Inflammatory macrophage (primary cell): Measurements from ENCODE around the gene WWC2.

Source experiments
- DNase-seq, 2 donors: peaks; one replicate each; pipeline ENCODE4 v3.0.0-alpha.2; 2020 to 2022

WWC2 gene

DNA sequence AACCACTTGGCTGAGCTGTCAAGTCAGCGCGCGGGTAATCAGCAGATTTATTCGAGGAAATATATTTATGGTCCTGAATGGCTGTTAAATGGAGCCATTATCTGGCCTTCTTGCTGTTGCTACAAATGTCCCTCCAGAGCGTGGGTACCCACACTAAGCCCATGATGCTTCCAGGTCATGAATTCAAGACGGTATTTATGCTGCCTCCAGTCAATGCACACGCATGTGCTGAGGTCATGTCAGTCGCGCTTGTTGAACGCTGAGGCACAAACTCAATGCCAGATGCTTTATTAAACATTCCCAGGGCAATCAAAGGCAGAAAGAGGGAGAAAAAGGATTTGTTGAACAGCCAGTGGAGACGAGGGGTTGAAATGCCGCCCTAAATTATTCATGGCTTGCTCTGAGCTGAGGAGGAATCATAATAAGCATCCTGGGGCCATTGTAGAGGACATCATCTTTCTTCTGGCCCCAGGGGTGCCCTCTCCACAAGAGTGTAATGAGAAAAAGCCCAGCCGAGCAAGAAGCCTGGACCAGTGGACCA lies 259.2 kb downstream of the WWC2 start:
- DNase-seq = no peak

- DNase-seq = peak in 1 of 2 donors; percentile 17
Observed at GRCh38 chr4:183360161-183360919, 261.3 kb downstream of the WWC2 start.

DNA sequence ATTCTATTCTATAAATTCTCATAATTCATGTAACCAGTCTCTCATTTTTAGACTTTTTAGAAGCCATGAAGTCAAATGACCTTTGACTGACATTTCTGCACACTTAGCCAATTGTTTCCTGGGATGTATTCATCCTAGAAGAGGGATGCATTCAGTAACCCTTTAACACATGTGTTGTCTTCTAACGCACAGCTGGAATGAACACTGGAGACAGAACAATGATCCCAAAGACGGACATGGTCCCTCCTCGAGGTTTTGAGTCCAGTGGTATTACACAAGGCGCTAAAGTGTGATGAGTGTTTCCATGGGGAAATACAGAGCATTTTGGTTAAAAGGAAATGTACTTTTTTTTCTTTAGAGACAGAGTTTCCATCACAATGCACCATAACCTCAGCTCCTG lies 263.0 kb downstream of the WWC2 start:
- no peak for DNase-seq

DNA sequence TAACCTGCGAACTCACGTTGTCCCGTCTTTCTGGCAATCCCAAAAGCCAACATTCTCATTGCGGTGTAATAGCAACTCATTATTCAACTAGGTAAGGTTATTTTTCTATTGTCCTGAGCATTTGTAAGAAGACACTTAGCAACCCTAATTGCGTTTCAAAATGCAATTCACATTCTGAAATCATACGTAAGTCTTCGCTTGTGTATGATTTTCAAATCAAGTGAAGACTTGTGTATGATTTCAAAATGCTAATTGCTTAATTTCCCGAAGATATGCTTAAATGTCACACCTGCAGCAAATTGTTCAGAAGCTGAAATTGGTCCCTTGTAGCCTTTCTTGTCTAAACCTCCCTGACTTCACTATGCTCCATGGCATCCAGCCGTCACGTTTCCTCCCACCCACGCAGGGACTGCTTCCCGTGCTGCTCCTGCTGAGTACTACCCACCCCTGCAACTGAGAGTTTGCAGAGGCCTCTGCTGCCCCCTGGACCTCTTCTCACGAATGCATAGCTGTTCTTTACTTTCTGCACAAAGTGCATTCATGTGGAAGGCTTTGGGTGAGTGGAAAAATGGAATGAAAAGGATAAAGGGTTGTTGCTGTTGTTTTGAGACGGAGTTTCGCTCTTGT lies 264.0 kb downstream of the WWC2 start:
- no peak for DNase-seq

- no peak for DNase-seq
Observed at GRCh38 chr4:183364025-183364424, 265.0 kb downstream of the WWC2 start.

DNA sequence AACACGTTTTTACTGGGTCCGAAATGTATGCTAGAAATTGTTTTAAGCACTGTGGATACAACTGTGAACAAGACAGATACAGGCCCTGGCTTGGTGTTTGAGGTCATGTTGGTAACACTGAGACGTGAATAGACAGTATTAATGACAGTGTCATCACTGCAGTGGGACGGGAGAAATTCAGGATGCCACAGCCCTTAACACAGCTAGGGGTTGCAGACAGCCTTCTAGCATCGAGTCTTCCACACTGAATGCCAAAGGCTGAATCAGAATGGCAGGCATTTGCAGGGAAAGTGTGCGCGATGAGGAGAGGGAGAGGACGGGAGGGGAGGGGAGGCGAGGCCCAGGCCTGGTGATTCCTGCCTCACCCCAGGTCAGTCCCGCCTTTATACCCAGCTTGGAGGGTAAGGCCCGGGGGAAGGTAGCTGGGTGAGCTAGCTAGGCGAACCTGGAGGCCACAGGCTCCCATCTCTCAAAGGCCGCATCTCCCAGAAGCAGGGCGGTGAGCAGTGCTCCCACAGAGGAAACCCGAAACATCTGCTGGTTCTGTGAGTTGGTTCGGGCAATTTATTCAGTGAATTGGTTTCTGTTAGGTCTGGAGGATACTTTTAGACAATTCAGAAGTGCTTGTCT lies 267.3 kb downstream of the WWC2 start:
- DNase-seq = no peak

- no peak for DNase-seq
Observed at GRCh38 chr4:183369073-183369472, 270.0 kb downstream of the WWC2 start.
